HUES6 (cell line): Measurements from ENCODE around the gene MNX1.

Source experiments
- H3K27ac ChIP-seq: 2 replicates; pipeline ENCODE4 v1.7.0; 2013; ENCODE audit warnings: low read depth, mild to moderate bottlenecking, low read length, inconsistent platforms
- H3K27me3 ChIP-seq: 2 replicates; pipeline ENCODE4 v1.6.1; 2013; ENCODE audit warnings: low read length; ENCODE audit not compliant: control insufficient read depth, insufficient read depth
- H3K36me3 ChIP-seq: 2 replicates; pipeline ENCODE4 v1.6.1; 2013; ENCODE audit warnings: low read length; ENCODE audit not compliant: control insufficient read depth, insufficient read depth
- H3K4me1 ChIP-seq: 2 replicates; pipeline ENCODE4 v1.6.1; 2013; ENCODE audit warnings: low read length; ENCODE audit not compliant: control insufficient read depth, insufficient read depth
- H3K4me3 ChIP-seq: 2 replicates; pipeline ENCODE4 v1.5.1; 2013; ENCODE audit warnings: low read depth, low read length
- H3K9ac ChIP-seq: one replicate; pipeline ENCODE4 v1.6.1; 2013; ENCODE audit warnings: mild to moderate bottlenecking, low read length
- H3K9me3 ChIP-seq: 2 replicates; pipeline ENCODE4 v1.6.1; 2013; ENCODE audit warnings: low read depth, low read length; ENCODE audit not compliant: control insufficient read depth, insufficient read depth

The MNX1 gene

GRCh38 chr7:157006205-157006747 lies 4.2 kb downstream of the MNX1 start:
- no peak overlapping the region for H3K27ac ChIP-seq
- no peaks in the 10 kb centered on the region for H3K9me3 ChIP-seq
- H3K36me3 ChIP-seq = no peaks in the 10 kb centered on the region
- H3K9ac ChIP-seq = no peak overlapping the region
- peaks cover 97% of the 10 kb centered on the region for H3K27me3 ChIP-seq
- H3K4me1 ChIP-seq = peaks cover 24% of the 10 kb centered on the region
- no peak overlapping the region for H3K4me3 ChIP-seq

GRCh38 chr7:157005456-157006204 lies 4.8 kb downstream of the MNX1 start:
- Histone ChIP-seq H3K4me3 (peak overlapping the region; percentile 36; the same call in 1 of the 2 replicates), H3K27ac (no peak overlapping the region), H3K36me3 (no peaks in the 10 kb centered on the region), H3K9me3 (no peaks in the 10 kb centered on the region), H3K4me1 (peaks cover 22% of the 10 kb centered on the region), H3K9ac (no peak overlapping the region), H3K27me3 (peaks cover 97% of the 10 kb centered on the region)

- Histone ChIP-seq H3K27me3 (peaks cover 98% of the 10 kb centered on the region), H3K9me3 (no peaks in the 10 kb centered on the region)
Observed at GRCh38 chr7:157004521-157005455, 5.7 kb downstream of the MNX1 start.

GRCh38 chr7:157003756-157004520 lies 6.5 kb downstream of the MNX1 start:
- no peak overlapping the region for H3K9ac ChIP-seq
- H3K4me3 ChIP-seq = peak overlapping the region; percentile 6
- H3K36me3 ChIP-seq = no peaks in the 10 kb centered on the region
- H3K9me3 ChIP-seq = no peaks in the 10 kb centered on the region
- H3K4me1 ChIP-seq = peaks cover 28% of the 10 kb centered on the region
- H3K27ac ChIP-seq = no peak overlapping the region
- peaks cover 99% of the 10 kb centered on the region for H3K27me3 ChIP-seq

More at GRCh38 chr7:157004521-157005455, 5.7 kb downstream of the MNX1 start:
- H3K27ac ChIP-seq = no peak overlapping the region
- H3K4me1 ChIP-seq = peaks cover 23% of the 10 kb centered on the region
- H3K4me3 ChIP-seq = peak overlapping the region; percentile 6; the same call in 1 of the 2 replicates
- no peak overlapping the region for H3K9ac ChIP-seq
- H3K36me3 ChIP-seq = no peaks in the 10 kb centered on the region

- Histone ChIP-seq H3K27me3 (peaks cover 99% of the 10 kb centered on the region), H3K4me1 (peaks cover 29% of the 10 kb centered on the region), H3K9ac (no peak overlapping the region), H3K4me3 (peak overlapping the region; percentile 6), H3K9me3 (no peaks in the 10 kb centered on the region), H3K36me3 (no peaks in the 10 kb centered on the region), H3K27ac (no peak overlapping the region)
Observed at GRCh38 chr7:157003445-157003755, 7.1 kb downstream of the MNX1 start.

GRCh38 chr7:157002819-157003421 lies 7.5 kb downstream of the MNX1 start:
- H3K36me3 ChIP-seq = no peaks in the 10 kb centered on the region
- no peaks in the 10 kb centered on the region for H3K9me3 ChIP-seq
- peaks cover 29% of the 10 kb centered on the region for H3K4me1 ChIP-seq
- no peak overlapping the region for H3K27ac ChIP-seq
- H3K9ac ChIP-seq = no peak overlapping the region
- H3K27me3 ChIP-seq = peaks cover 99% of the 10 kb centered on the region
- peak overlapping the region; percentile 6 for H3K4me3 ChIP-seq

GRCh38 chr7:157001920-157002818 lies 8.3 kb downstream of the MNX1 start:
- H3K27ac ChIP-seq = no peak overlapping the region
- peaks cover 99% of the 10 kb centered on the region for H3K27me3 ChIP-seq
- H3K36me3 ChIP-seq = no peaks in the 10 kb centered on the region
- peak overlapping the region; percentile 6 for H3K4me3 ChIP-seq
- no peak overlapping the region for H3K9ac ChIP-seq
- peaks cover 29% of the 10 kb centered on the region for H3K4me1 ChIP-seq
- H3K9me3 ChIP-seq = no peaks in the 10 kb centered on the region

GRCh38 chr7:157000741-157001653 lies 9.5 kb downstream of the MNX1 start:
- Histone ChIP-seq H3K4me1 (peaks cover 25% of the 10 kb centered on the region), H3K27me3 (peaks cover 99% of the 10 kb centered on the region)

More at GRCh38 chr7:157000741-157001653, 9.5 kb downstream of the MNX1 start:
- Histone ChIP-seq H3K9me3 (no peaks in the 10 kb centered on the region), H3K9ac (no peak overlapping the region), H3K4me3 (peak overlapping the region; percentile 29), H3K27ac (no peak overlapping the region), H3K36me3 (no peaks in the 10 kb centered on the region)
